H9 (cell line): Measurements from ENCODE around the gene SNAPC5. TPM values are rescaled to one million over a fixed set of nuclear protein-coding genes. Genes with fewer than 3 reads are reported as not detected.

Experiments used
- DNase-seq: peaks from one replicate; pipeline ENCODE4 v3.0.0-alpha.2; 2017
- H2AFZ ChIP-seq: one replicate; pipeline ENCODE4 v1.6.1; 2013; ENCODE audit warnings: mild to moderate bottlenecking, low read length, control low read depth, moderate library complexity
- H2AK5ac ChIP-seq: 2 replicates; pipeline ENCODE4 v1.6.1; 2013; ENCODE audit warnings: low read length, control low read depth, mixed read lengths; ENCODE audit not compliant: insufficient read length
- H2BK120ac ChIP-seq: one replicate; pipeline ENCODE4 v1.6.1; 2013; ENCODE audit warnings: low read depth, mild to moderate bottlenecking, low read length, control low read depth, inconsistent platforms; ENCODE audit not compliant: poor library complexity, severe bottlenecking
- H2BK12ac ChIP-seq: 2 replicates; pipeline ENCODE4 v1.6.1; 2013; ENCODE audit warnings: low read length, control low read depth, mixed read lengths, low read depth; ENCODE audit not compliant: insufficient read length
- H2BK15ac ChIP-seq: 2 replicates; pipeline ENCODE4 v1.6.1; 2013; ENCODE audit warnings: low read depth, low read length, control low read depth
- H2BK20ac ChIP-seq: one replicate; pipeline ENCODE4 v1.6.1; 2013; ENCODE audit warnings: low read depth, mild to moderate bottlenecking, low read length, control low read depth, inconsistent platforms; ENCODE audit not compliant: poor library complexity, severe bottlenecking
- H2BK5ac ChIP-seq: 2 replicates; pipeline ENCODE4 v1.6.1; 2013; ENCODE audit warnings: low read length, control low read depth, mixed read lengths; ENCODE audit not compliant: insufficient read length
- H3K14ac ChIP-seq: 2 replicates; pipeline ENCODE4 v1.6.1; 2013; ENCODE audit warnings: low read length, control low read depth; ENCODE audit not compliant: insufficient read depth
- H3K18ac ChIP-seq: 2 replicates; pipeline ENCODE4 v1.6.1; 2013; ENCODE audit warnings: low read depth, mild to moderate bottlenecking, mixed read lengths, low read length, control low read depth; ENCODE audit not compliant: insufficient read length
- H3K23ac ChIP-seq: 2 replicates; pipeline ENCODE4 v1.6.1; 2013; ENCODE audit warnings: low read length, control low read depth, mixed read lengths, low read depth; ENCODE audit not compliant: insufficient read length
- H3K23me2 ChIP-seq: 2 replicates; pipeline ENCODE4 v1.6.1; 2013; ENCODE audit warnings: low read depth, mild to moderate bottlenecking, mixed read lengths, low read length, control low read depth; ENCODE audit not compliant: insufficient read length, poor library complexity, severe bottlenecking
- H3K27ac ChIP-seq: 2 replicates; pipeline ENCODE4 v1.5.1; 2013; ENCODE audit warnings: low read length, control low read depth, mixed read lengths, low read depth; ENCODE audit not compliant: insufficient read length
- H3K27me3 ChIP-seq: 2 replicates; pipeline ENCODE4 v1.6.1; 2013; ENCODE audit warnings: low read length, control low read depth, inconsistent platforms; ENCODE audit not compliant: insufficient read depth
- H3K4ac ChIP-seq: 2 replicates; pipeline ENCODE4 v1.6.1; 2013; ENCODE audit warnings: low read depth, mild to moderate bottlenecking, control low read depth, inconsistent platforms, low read length, moderate library complexity
- H3K4me1 ChIP-seq: 2 replicates; pipeline ENCODE4 v1.6.1; 2013; ENCODE audit warnings: low read length, control low read depth, inconsistent platforms; ENCODE audit not compliant: insufficient read depth
- H3K4me2 ChIP-seq: 2 replicates; pipeline ENCODE4 v1.6.1; 2013; ENCODE audit warnings: low read length, control low read depth, mixed read lengths; ENCODE audit not compliant: insufficient read length, insufficient read depth
- H3K56ac ChIP-seq: 2 replicates; pipeline ENCODE4 v1.6.1; 2013; ENCODE audit warnings: low read depth, mild to moderate bottlenecking, mixed read lengths, low read length, control low read depth; ENCODE audit not compliant: insufficient read length
- H3K79me1 ChIP-seq: 2 replicates; pipeline ENCODE4 v1.6.1; 2013; ENCODE audit warnings: low read depth, mild to moderate bottlenecking, moderate library complexity, low read length, control low read depth, inconsistent platforms; ENCODE audit not compliant: insufficient read depth, poor library complexity, severe bottlenecking
- H3K79me2 ChIP-seq: 2 replicates; pipeline ENCODE4 v1.6.1; 2013; ENCODE audit warnings: low read length, control low read depth, inconsistent platforms; ENCODE audit not compliant: insufficient read depth
- H3K9ac ChIP-seq: 2 replicates; pipeline ENCODE4 v1.6.1; 2013; ENCODE audit warnings: low read length, control low read depth, mixed read lengths; ENCODE audit not compliant: insufficient read length; ENCODE audit errors: extremely low read depth
- H3K9me3 ChIP-seq: one replicate; pipeline ENCODE4 v1.6.1; 2013; ENCODE audit warnings: low read depth, low read length, inconsistent platforms; ENCODE audit not compliant: control insufficient read depth
- H3T11ph ChIP-seq: one replicate; pipeline ENCODE4 v1.6.1; 2013; ENCODE audit warnings: mild to moderate bottlenecking, low read length, control low read depth, inconsistent platforms
- H4K20me1 ChIP-seq: one replicate; pipeline ENCODE4 v1.6.1; 2013; ENCODE audit not compliant: control insufficient read depth, insufficient read length, insufficient read depth
- H4K5ac ChIP-seq: 2 replicates; pipeline ENCODE4 v1.6.1; 2013; ENCODE audit warnings: low read depth, mild to moderate bottlenecking, mixed read lengths, low read length, control low read depth; ENCODE audit not compliant: insufficient read length
- H4K8ac ChIP-seq: replicated peaks from 2 replicates; pipeline ENCODE4 v1.6.1; 2013; ENCODE audit warnings: low read length, control low read depth, mixed read lengths, low read depth; ENCODE audit not compliant: insufficient read length
- H4K91ac ChIP-seq: 2 replicates; pipeline ENCODE4 v1.6.1; 2013; ENCODE audit warnings: low read depth, mild to moderate bottlenecking, moderate library complexity, mixed read lengths, low read length, control low read depth; ENCODE audit not compliant: insufficient read length
- H3K27ac Mint-ChIP-seq, 3 experiments: 2 replicates in 2 of 3; 3 replicates in 1 of 3; pipeline ENCODE4 v1.8.0; 2020 to 2021; ENCODE audit warnings: mixed read lengths in 3 of 3, mild to moderate bottlenecking in 1 of 3, moderate library complexity in 1 of 3
- H3K27me3 Mint-ChIP-seq: 2 replicates; pipeline ENCODE4 v1.8.0; 2021; ENCODE audit warnings: low read depth, mild to moderate bottlenecking, moderate library complexity, mixed read lengths
- H3K36me3 Mint-ChIP-seq, 3 experiments: 2 replicates in 2 of 3; 3 replicates in 1 of 3; pipeline ENCODE4 v1.8.0; 2020 to 2021; ENCODE audit warnings: low read depth in 3 of 3, mixed read lengths in 3 of 3; ENCODE audit not compliant: insufficient read depth in 1 of 3
- H3K4me1 Mint-ChIP-seq, 2 experiments: 2 replicates each; pipeline ENCODE4 v1.8.0; 2020; ENCODE audit warnings: mixed read lengths in 2 of 2
- H3K4me3 Mint-ChIP-seq, 2 experiments: 2 replicates in 1 of 2; 3 replicates in 1 of 2; pipeline ENCODE4 v1.8.0; 2020 to 2021; ENCODE audit warnings: mild to moderate bottlenecking in 2 of 2, mixed read lengths in 2 of 2, moderate library complexity in 1 of 2
- H3K9me3 Mint-ChIP-seq, 2 experiments: 2 replicates in 1 of 2; 3 replicates in 1 of 2; pipeline ENCODE4 v1.8.0; 2020; ENCODE audit warnings: mild to moderate bottlenecking in 2 of 2, mixed read lengths in 2 of 2, moderate library complexity in 1 of 2
- WGBS: extraction: QIAGEN DNeasy Blood & Tissue Kit; methylation state at CpG from one replicate; pipeline ENCODE4 v1.1.7; 2013; ENCODE audit warnings: missing lambda C conversion rate, low lambda C conversion rate, mixed read lengths; ENCODE audit not compliant: insufficient read length; ENCODE audit errors: extremely low coverage; 5-methylcytosine and 5-hydroxymethylcytosine counted together
- total RNA-seq: library from RNA; stranded (reverse); gene quantifications from 2 replicates; pipeline ENCODE4 v1.2.1, GENCODE V29; 2021
- TF ChIP-seq, protein P1 (sequence below): fragments of 200-600 bp; sonication (generic); conservative IDR thresholded peaks from 3 replicates; pipeline ENCODE4 v1.8.0; 2021; ENCODE audit warnings: antibody characterized with exemption, mild to moderate bottlenecking

The SNAPC5 gene
- total RNA-seq, 1 experiment from 2014 or later: 28.9 TPM

DNA sequence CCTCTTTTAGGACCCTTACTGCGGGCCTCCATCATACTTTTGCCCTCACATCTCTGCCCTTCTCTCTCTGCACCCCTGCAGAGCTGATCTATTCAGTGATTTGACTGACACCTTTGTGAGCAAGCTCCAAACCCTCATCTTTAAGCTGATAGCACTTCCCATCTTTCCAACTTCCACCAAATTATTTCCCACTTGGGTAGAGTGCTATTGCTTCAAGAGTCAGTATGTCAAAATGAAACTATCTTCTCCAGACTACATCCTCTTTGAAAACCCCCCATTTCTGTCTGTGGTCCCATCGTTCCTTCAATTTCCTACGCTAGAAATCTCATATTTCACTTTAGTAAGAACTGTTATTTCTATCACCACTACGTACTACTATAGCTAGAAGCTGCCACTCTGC, 27.3 kb upstream of the SNAPC5 start:
- H3K9me3 Mint-ChIP-seq: no peaks in the 10 kb centered on the region
- no peak overlapping the region for H3K18ac ChIP-seq

More for the DNA sequence above, 27.3 kb upstream of the SNAPC5 start:
- Histone ChIP-seq H2BK15ac (no peak overlapping the region), H3K4me2 (no peak overlapping the region), H3K27me3 (no peaks in the 10 kb centered on the region), H3K4ac (no peak overlapping the region), H3K4me1 (no peaks in the 10 kb centered on the region), H4K20me1 (no peaks in the 10 kb centered on the region), H3K79me2 (no peaks in the 10 kb centered on the region), H3K79me1 (no peaks in the 10 kb centered on the region), H3K56ac (no peak overlapping the region), H2BK12ac (no peak overlapping the region), H3K27ac (no peak overlapping the region), H2BK120ac (no peak overlapping the region), H3K23ac (no peak overlapping the region), H4K8ac (no peak overlapping the region), H2AFZ (no peak overlapping the region), H4K91ac (no peak overlapping the region), H3T11ph (no peak overlapping the region), H2BK20ac (no peak overlapping the region), H3K9ac (no peak overlapping the region), H3K14ac (no peak overlapping the region), H3K9me3 (no peaks in the 10 kb centered on the region), H2BK5ac (no peak overlapping the region), H4K5ac (no peak overlapping the region), H3K23me2 (no peaks in the 10 kb centered on the region), H2AK5ac (no peak overlapping the region)
- H3K4me1 Mint-ChIP-seq: no peaks in the 10 kb centered on the region
- 100% methylated on average over 2 of the region's 4 CpGs for WGBS
- no peaks in the 10 kb centered on the region for H3K27me3 Mint-ChIP-seq
- TF ChIP-seq, protein P1, sequence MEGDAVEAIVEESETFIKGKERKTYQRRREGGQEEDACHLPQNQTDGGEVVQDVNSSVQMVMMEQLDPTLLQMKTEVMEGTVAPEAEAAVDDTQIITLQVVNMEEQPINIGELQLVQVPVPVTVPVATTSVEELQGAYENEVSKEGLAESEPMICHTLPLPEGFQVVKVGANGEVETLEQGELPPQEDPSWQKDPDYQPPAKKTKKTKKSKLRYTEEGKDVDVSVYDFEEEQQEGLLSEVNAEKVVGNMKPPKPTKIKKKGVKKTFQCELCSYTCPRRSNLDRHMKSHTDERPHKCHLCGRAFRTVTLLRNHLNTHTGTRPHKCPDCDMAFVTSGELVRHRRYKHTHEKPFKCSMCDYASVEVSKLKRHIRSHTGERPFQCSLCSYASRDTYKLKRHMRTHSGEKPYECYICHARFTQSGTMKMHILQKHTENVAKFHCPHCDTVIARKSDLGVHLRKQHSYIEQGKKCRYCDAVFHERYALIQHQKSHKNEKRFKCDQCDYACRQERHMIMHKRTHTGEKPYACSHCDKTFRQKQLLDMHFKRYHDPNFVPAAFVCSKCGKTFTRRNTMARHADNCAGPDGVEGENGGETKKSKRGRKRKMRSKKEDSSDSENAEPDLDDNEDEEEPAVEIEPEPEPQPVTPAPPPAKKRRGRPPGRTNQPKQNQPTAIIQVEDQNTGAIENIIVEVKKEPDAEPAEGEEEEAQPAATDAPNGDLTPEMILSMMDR: no peak
- H3K36me3 Mint-ChIP-seq: peaks cover 13 to 66% (median 53%) of the 10 kb centered on the region in 3 experiments; a peak in 6 of 7 replicates
- H3K4me3 Mint-ChIP-seq: no peak overlapping the region
- no peak for DNase-seq
- no peak overlapping the region; a peak in 1 of 7 replicates for H3K27ac Mint-ChIP-seq
